Measurements from ENCODE around the gene TMEM171. TPM values are rescaled to one million over a fixed set of nuclear protein-coding genes. Genes with fewer than 3 reads are reported as not detected.

The TMEM171 gene
- total and polyA plus RNA-seq, 9 of the 15 experiments (the other 6 are each of a cell fraction or from before 2014, with no cell fraction given) = 0.08 TPM; not detected in 8

DNA sequence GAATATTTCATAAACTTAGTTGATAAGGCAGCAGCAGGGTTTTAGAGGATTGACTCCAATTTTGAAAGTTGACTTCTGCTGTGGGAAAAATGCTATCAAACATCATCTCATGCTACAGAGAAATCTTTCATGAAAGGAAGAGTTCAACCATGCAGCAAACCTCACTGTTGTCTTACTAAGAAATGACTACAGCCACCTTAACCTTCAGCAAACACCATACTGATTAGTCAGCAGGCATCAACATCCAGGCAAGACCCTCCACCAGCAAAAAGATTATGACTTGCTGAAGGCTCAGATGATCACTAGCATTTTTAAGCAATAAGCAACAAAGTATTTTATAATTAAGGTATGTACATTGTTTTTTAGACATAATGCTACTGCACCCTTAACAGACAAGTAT is 60.2 kb downstream of the TMEM171 start:
- Histone ChIP-seq H3K9me1 (ENCODE audit: control insufficient read depth, insufficient read depth, low read length) (no peaks in the 10 kb centered on the region), H3K27ac (ENCODE audit: extremely low read depth, low read depth, low read length) (no peak overlapping the region), H2AFZ (ENCODE audit: low read depth, low read length) (no peak overlapping the region), H3K36me3 (ENCODE audit: control insufficient read depth, insufficient read depth, low read length) (no peaks in the 10 kb centered on the region), H3K27me3 (ENCODE audit: control insufficient read depth in 2 of 2, insufficient read depth in 2 of 2, low read length in 2 of 2) (peaks cover 11 to 17% of the 10 kb centered on the region in 2 experiments; a peak in 3 of 5 replicates), H3K79me2 (ENCODE audit: control insufficient read depth, insufficient read depth, low read length) (no peaks in the 10 kb centered on the region), H3K4me2 (ENCODE audit: insufficient read depth, low read length) (no peak overlapping the region), H3K9me3 (replicated peaks; ENCODE audit: control insufficient read depth, insufficient read depth, low read depth, low read length) (no peaks in the 10 kb centered on the region), H4K20me1 (replicated peaks; ENCODE audit: control insufficient read depth, insufficient read depth, low read length) (no peaks in the 10 kb centered on the region), H3K9ac (ENCODE audit: insufficient read depth in 1 of 2, low read depth in 2 of 2, low read length in 2 of 2) (no peak overlapping the region), H3K4me1 (replicated peaks in 1 of 2; ENCODE audit: control insufficient read depth in 2 of 2, insufficient read depth in 2 of 2, low read length in 2 of 2) (no peaks in the 10 kb centered on the region), H3K4me3 (no peak overlapping the region)
- FAIRE-seq (no peak), ATAC-seq (no peak), DNase-seq (ENCODE audit: extremely low read depth in 1 of 4, low spot score in 3 of 4) (no peak)
- no TSS peak for BruUV-seq (replicated peaks)
- POLR2A ChIA-PET = no interaction called here
- CTCF ChIA-PET (ENCODE audit: low intra/inter-chr PET ratio) = no interaction called here
- intact Hi-C loops (cut with micrococcal nuclease) (no loop called here), in situ Hi-C loops (cut with MboI) (no loop called here)
- TF ChIP-seq, protein P1, sequence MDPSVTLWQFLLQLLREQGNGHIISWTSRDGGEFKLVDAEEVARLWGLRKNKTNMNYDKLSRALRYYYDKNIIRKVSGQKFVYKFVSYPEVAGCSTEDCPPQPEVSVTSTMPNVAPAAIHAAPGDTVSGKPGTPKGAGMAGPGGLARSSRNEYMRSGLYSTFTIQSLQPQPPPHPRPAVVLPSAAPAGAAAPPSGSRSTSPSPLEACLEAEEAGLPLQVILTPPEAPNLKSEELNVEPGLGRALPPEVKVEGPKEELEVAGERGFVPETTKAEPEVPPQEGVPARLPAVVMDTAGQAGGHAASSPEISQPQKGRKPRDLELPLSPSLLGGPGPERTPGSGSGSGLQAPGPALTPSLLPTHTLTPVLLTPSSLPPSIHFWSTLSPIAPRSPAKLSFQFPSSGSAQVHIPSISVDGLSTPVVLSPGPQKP (CRISPR knock-in tag; IDR thresholded peaks at IDR 0.05) = no peak
- TF ChIP-seq KDM4B (IDR thresholded peaks at IDR 0.05; ENCODE audit: borderline replicate concordance in 2 of 2, low read depth in 1 of 2) = no peak
- TF ChIP-seq, protein P2, sequence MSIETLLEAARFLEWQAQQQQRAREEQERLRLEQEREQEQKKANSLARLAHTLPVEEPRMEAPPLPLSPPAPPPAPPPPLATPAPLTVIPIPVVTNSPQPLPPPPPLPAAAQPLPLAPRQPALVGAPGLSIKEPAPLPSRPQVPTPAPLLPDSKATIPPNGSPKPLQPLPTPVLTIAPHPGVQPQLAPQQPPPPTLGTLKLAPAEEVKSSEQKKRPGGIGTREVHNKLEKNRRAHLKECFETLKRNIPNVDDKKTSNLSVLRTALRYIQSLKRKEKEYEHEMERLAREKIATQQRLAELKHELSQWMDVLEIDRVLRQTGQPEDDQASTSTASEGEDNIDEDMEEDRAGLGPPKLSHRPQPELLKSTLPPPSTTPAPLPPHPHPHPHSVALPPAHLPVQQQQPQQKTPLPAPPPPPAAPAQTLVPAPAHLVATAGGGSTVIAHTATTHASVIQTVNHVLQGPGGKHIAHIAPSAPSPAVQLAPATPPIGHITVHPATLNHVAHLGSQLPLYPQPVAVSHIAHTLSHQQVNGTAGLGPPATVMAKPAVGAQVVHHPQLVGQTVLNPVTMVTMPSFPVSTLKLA (conservative IDR thresholded peaks at IDR 0.05) = no peak
- no peak for TF ChIP-seq STAT5A (IDR thresholded peaks at IDR 0.05; ENCODE audit: borderline replicate concordance, low read length)
- TF ChIP-seq, protein P3, sequence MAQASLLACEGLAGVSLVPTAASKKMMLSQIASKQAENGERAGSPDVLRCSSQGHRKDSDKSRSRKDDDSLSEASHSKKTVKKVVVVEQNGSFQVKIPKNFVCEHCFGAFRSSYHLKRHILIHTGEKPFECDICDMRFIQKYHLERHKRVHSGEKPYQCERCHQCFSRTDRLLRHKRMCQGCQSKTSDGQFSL (CRISPR knock-in tag; IDR thresholded peaks at IDR 0.05) = no peak
- TF ChIP-seq, protein P3 (tag; IDR thresholded peaks at IDR 0.05) = no peak
- TF ChIP-seq FOXJ2 (tag; IDR thresholded peaks at IDR 0.05) = no peak
- no peak for TF ChIP-seq STAT5B (CRISPR knock-in tag; IDR thresholded peaks at IDR 0.05)
- no peak for TF ChIP-seq CHD4 (IDR thresholded peaks at IDR 0.05; ENCODE audit: insufficient read depth, insufficient replicate concordance, low read depth, low read length, poor library complexity, severe bottlenecking)
- TF ChIP-seq CHCHD3 (CRISPR knock-in tag; IDR thresholded peaks at IDR 0.05) = no peak
- no peak for TF ChIP-seq PRPF4 (IDR thresholded peaks at IDR 0.05; ENCODE audit: insufficient read depth, low read depth, low read length, poor library complexity, severe bottlenecking)
